ENCODE measurements around the gene MDM1.

The MDM1 gene

GRCh38 chr12:68331869-68332727 lies at the start of gene MDM1:
Gene MDM1, minus strand, starts transcription at chr12:68332362. Its CDS starts 117 bp downstream, at chr12:68332245.
- DNase-seq (ENCODE audit: low spot score) = peak; percentile 99

- no peak for DNase-seq (ENCODE audit: low spot score)
These were observed 49.5 kb upstream of the MDM1 start for GRCh38 chr12:68381476-68382219.

DNA sequence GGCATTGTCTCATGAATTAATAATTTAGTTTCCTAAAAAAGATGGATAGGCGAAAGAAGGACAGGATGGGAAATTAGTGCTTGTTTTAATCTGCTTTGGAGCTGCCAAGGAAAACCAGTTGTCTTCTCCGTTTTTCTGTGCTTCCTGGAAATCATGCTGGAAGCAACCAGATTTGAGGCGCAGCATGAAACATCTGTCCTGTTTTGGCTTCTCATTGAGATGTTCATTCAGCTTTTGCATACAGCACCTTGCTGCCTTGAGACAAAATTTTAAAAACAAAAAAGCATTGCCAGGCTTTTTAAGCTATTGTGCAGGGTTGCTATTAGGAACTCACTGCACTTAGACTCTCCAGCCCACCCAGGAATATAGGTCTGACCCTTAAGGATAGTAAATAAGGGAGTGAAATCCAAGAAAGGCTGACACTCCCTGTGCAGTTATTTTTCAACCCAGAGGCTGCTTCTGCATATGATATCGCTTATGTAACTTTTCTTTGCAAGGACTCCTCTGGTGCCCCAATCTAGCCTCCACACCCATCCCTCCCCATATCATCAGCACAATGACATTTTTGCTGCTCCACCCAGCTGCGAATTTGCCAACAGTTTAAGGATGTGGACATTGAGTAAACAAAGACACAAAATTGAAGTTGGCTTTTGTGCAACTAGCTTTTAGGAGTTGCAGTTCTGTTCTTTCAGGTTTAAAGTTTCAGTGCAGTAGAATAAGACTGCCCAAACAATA lies 46.9 kb upstream of the MDM1 start:
- DNase-seq (ENCODE audit: low spot score) = peak; percentile 21

- no peak for DNase-seq (ENCODE audit: low spot score)
These were observed 45.7 kb upstream of the MDM1 start for GRCh38 chr12:68377881-68378280.

DNA sequence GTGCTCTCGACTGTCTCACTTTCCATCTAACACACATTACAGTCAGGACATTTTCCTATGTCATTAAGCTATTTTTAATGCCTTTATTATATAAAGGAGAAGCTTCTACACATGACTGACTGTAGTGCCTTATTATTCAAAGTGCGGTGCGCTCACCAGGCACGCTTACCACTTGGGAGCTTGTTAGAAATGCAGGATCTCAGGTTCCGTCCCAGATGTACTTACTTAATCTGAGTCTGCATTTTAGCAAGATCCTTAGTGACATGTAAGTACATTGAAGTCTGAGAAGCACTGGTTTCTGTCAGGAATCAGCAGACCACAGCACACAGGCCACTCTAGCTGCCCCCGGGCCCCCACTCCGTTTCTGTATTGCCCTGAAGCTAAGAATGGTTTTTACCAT lies 44.7 kb upstream of the MDM1 start:
- no peak for DNase-seq (ENCODE audit: low spot score)

GRCh38 chr12:68375756-68376695 lies 43.9 kb upstream of the MDM1 start:
- no peak for DNase-seq (ENCODE audit: low spot score)

DNA sequence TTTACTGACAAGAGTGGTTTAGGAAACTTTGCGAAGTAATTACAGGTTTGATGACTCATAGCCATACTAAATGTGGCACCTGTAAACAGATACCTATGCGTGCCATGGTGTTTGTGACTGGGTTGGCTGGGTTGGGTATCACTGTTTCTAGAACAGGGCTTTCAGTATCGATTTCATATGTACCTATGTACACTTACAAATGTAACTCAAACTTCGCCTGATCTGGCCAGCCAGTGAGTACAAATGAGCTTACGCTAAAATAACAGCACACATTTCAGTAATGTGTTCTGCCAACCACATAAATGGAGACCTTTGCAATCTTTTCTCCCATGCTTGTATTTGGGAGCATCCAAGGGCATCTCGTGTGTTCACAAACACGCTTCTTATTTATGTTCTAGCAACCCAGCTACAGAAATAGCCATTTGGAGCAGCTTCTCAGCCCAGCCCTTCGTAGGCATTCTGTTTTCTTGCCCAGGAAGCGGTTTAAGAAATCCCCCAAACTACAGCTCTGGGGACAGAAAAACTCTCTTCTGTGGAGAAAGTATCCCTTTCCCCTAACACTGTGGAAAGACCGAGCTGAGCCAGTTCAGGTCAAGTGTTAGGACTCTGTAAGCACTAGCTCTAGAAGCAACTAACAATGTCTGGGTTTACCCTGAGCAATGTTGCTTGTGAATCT lies 42.3 kb upstream of the MDM1 start:
- no peak for DNase-seq (ENCODE audit: low spot score)

DNA sequence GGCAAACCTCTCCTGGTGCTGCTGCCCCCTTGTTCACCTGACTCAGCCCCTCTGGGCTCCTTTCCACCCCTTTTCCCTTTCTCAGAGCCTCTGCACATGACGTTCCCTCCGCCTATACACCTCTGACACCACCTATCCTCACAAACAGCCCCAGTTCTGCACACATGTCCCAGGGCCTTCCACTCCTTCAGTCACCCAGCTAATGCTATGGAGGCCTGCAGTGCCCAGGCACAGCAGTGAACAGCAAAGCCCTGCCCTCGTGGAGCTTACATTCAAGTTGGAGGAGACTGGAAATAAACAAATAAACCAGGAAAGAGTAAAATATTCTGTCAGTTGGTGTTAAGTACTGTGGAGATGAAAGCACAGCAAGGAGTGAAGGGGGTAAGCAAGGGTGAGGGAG lies 38.5 kb upstream of the MDM1 start:
- no peak for DNase-seq (ENCODE audit: low spot score)

DNA sequence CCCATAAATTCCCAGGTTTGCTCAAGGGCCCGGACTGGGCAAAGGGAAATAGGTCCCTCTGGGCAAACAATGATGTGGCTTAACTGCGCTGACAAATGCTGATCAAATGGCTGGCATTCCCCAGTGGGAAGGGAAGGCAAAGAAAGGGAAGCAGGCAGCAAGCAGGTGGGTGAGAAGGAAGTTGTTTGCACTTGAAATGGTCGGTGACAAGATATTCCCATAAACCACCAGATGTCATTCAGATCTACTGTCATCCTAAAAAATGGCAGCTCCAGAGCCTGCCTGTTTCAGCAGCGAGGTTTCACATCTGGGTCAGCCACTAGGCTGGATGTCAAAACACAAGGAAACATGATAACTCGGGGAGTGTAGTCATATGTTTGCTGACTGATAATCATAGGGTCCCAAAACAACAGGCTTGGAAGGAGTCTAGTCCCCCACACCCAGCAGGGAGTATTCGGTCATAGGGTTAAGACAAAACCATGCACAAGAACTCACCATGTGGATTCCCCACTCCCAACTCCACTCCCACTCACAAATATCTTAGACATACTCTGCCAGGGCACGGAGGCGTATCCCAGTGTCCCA lies 37.9 kb upstream of the MDM1 start:
- no peak for DNase-seq (ENCODE audit: low spot score)

DNA sequence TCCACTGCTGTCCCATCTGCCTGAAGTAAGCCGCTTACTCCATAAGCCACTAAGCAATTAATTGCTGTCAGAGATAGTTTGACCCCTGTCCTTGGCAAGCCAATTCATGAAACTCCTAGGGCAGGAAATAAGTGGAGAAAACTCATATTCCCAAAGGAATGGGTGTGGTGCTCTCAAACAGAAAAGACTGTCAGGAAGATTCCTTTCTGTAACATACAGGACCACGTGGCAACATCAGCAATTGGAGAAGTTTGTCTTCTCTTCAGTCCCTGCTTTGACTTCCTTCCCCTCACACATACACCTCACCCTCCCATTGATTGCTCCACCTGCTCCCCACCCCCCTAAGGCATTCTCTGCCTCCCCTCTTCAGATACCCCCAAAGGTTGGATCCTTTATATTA lies 36.2 kb upstream of the MDM1 start:
- DNase-seq (ENCODE audit: low spot score) = peak; percentile 36

- DNase-seq (ENCODE audit: low spot score) = no peak
These were observed 35.7 kb upstream of the MDM1 start for GRCh38 chr12:68367903-68368302.

GRCh38 chr12:68367116-68367515 lies 35.0 kb upstream of the MDM1 start:
- DNase-seq (ENCODE audit: low spot score) = no peak

DNA sequence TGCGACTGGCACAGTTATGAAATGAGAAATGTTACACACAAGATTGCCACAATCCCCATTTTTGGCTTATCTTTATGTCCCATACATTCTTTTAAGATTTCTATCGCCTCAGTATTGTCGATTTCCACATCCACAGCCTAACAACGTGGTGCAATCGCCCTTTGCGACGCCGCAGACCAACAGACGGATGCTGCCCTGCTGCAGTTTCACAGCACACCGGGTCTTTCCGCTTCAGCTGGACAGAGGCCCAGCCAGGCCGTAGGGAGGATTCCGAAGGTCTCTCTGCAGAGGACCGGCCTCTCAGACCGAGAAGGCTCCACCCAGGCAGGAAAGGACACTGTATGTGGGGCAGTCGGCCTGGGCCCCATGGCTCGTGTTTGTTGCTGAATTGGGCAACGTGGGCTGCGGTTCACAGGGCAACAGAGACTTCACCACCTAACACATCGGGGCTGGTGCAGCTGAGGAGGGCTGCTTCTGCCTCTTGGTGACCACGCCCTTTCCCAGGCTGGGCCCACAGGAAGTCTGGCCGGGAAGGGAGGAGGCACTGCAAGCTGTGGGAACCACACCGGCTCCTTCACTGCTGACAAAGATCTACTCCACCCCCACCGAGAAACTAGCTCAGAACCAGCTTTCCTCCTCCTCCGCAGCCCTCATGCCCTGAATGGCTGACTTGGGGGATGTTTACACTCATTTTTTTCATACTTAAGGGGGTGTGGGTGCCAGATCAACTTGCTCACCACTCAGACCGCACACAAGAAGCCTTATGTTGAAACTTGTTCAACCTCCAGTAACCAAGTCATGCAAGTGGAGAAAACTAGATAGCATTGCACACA lies 32.9 kb upstream of the MDM1 start:
- peak; percentile 95 for DNase-seq (ENCODE audit: low spot score)

GRCh38 chr12:68364328-68364727 lies 32.2 kb upstream of the MDM1 start:
- no peak for DNase-seq (ENCODE audit: low spot score)

DNA sequence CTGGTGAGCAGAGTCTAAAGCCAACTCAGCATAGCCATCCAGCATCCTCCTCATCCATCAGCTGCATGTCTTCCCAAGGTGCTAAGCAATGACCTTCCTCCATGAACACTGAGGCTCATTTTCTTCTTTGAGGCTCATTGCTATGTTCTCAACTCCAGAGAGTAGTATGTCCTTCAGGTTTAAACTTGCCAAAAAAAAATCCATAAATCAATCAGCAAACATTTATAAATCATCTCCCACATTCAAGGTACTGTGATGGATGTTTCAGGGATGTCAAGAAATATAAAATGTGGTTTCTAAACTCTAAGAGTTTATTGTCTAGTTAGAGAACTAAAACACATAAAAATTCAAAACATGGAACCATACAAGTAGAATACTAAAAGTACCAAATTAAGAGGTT lies 29.8 kb upstream of the MDM1 start:
- DNase-seq (ENCODE audit: low spot score) = no peak

- DNase-seq (ENCODE audit: low spot score) = no peak
These were observed 27.5 kb upstream of the MDM1 start for GRCh38 chr12:68359674-68360073.

GRCh38 chr12:68358532-68359485 lies 26.6 kb upstream of the MDM1 start:
- DNase-seq (ENCODE audit: low spot score) = peak; percentile 66

DNA sequence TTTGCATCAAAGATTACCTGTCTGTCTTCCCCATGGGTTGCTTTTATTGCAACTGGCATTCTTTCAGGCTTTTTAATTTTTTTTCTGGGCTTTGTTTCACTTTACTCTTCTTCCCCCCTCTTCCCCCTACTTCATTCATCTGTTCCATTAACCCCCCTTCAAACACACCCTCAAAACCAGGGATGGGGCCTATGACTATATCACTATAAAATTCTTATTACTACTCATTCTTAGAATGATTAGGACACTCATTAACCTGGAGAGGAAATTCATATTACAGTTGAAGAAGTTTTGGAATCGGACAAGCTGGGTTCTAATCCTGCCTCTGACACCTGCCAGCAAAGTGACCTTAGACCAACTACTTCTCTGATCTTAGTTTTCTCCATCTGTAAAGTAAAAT lies 24.8 kb upstream of the MDM1 start:
- no peak for DNase-seq (ENCODE audit: low spot score)

Data from GM03348 (cell line).